Endothelial cell of umbilical vein (primary cell): ENCODE data around the gene SLC39A13.

Experiments used
- GATA2 ChIP-seq: IDR thresholded peaks from 2 replicates; pipeline ENCODE4 v1.7.0; 2011; ENCODE audit warnings: low read depth, mild to moderate bottlenecking, moderate library complexity, mixed read lengths, low read length; ENCODE audit not compliant: insufficient read length, insufficient read depth
- POLR2A ChIP-seq: IDR thresholded peaks from 2 replicates; pipeline ENCODE4 v1.6.1; 2012; ENCODE audit warnings: low read depth, mild to moderate bottlenecking, control low read depth, low read length
- POLR2AphosphoS5 ChIP-seq: IDR thresholded peaks from 2 replicates; pipeline ENCODE4 v1.6.1; 2012; ENCODE audit warnings: low read depth, mild to moderate bottlenecking, control low read depth, low read length, moderate library complexity; ENCODE audit not compliant: insufficient read depth
- TF ChIP-seq, protein P1 (sequence below), 2 donors: IDR thresholded peaks; 1 replicate in 1 of 2; 2 replicates in 1 of 2; pipeline ENCODE4 v1.5.1; 2011; ENCODE audit warnings: low read length in 2 of 2, mild to moderate bottlenecking in 2 of 2, moderate library complexity in 2 of 2, control low read depth in 1 of 2, inconsistent platforms in 1 of 2, low read depth in 1 of 2; ENCODE audit not compliant: insufficient read depth in 1 of 2; ENCODE audit errors: extremely low read depth in 1 of 2
- TF ChIP-seq, protein P2 (sequence below): IDR thresholded peaks from 2 replicates; pipeline ENCODE4 v1.6.1; 2011; ENCODE audit not compliant: insufficient read depth, insufficient read length

DNA sequence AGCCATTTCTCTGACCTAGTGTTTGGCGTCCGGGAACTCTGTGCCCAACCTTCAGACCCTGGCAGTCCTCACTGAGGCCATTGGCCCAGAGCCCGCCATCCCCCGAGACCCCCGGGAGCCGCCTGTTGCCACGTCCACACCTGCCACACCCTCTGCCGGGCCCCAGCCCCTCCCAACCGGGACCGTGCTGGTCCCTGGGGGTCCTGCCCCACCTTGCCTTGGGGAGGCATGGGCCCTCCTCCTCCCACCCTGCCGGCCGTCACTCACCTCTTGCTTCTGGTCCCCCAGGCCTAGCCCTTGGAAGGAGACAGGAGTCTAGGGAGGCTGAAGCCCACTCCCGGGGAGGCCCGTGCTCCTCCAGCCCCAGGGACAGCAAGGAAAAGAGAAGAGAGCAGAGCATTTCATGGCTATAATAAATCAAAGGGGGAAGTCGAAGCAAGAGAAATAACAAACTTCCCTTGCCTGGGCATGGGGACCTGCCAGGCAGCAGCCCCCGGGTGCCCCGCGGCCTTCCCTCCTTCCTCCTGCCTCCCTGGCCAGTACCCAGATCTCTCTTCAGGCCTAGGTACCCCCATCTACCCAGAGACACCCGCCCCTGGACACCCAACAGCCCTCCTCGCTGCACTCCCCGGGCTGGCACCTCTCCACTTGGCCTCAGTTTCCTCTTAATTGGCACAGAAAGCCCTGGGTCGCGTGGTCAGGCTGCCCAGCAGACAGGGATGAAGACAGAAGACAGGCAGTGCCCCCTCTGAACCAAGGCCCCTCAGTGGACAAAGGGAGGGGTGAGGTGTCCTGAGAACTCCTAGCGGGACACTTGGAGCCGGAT, 13.0 kb upstream of the SLC39A13 start:
- TF ChIP-seq, protein P1, sequence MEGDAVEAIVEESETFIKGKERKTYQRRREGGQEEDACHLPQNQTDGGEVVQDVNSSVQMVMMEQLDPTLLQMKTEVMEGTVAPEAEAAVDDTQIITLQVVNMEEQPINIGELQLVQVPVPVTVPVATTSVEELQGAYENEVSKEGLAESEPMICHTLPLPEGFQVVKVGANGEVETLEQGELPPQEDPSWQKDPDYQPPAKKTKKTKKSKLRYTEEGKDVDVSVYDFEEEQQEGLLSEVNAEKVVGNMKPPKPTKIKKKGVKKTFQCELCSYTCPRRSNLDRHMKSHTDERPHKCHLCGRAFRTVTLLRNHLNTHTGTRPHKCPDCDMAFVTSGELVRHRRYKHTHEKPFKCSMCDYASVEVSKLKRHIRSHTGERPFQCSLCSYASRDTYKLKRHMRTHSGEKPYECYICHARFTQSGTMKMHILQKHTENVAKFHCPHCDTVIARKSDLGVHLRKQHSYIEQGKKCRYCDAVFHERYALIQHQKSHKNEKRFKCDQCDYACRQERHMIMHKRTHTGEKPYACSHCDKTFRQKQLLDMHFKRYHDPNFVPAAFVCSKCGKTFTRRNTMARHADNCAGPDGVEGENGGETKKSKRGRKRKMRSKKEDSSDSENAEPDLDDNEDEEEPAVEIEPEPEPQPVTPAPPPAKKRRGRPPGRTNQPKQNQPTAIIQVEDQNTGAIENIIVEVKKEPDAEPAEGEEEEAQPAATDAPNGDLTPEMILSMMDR (IDR thresholded peaks at IDR 0.05; ENCODE audit: extremely low read depth in 1 of 2, insufficient read depth in 1 of 2, low read depth in 1 of 2, low read length in 2 of 2), result no peak
- TF ChIP-seq POLR2A, result no peak
- TF ChIP-seq POLR2AphosphoS5, result no peak
- TF ChIP-seq GATA2, result no peak
- TF ChIP-seq, protein P2, sequence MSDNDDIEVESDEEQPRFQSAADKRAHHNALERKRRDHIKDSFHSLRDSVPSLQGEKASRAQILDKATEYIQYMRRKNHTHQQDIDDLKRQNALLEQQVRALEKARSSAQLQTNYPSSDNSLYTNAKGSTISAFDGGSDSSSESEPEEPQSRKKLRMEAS, result no peak
